ENCODE results near the gene GALM.

GALM gene

DNA sequence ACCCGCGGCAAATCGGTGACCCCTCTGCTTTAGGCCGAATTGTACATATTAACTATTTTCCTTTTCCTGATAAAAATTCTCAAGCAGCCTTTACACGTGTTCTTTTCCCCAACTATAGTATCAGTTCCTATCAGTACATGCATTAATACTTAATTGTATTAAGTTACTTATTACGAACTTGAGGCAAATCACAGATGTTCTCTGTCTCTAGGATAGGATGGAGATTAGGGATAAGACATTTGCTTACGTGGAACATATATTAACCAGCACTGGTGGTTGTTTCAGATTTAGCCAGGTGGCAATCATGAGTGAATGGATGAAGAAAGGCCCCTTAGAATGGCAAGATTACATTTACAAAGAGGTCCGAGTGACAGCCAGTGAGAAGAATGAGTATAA lies 112.8 kb downstream of the GALM start:
- FAIRE-seq, result no peak

DNA sequence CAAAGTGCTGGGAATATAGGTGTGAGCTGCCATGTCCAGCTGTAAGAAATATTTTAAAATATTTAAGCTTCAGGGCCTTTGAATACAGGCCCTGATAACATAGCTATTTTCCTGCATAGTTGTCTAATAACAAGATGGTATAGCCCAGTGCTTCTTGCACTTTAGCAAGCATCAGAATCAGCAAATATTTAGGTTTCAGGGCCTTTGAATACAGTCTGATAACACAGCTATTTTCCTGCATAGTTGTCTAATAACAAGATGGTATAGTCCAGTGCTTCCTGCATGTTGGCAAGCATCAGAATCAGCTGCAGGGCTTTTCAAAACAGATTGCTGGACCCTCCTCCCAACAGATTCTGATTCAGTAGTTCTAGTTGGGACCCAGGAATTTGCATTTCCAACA lies 117.7 kb downstream of the GALM start:
- FAIRE-seq, result no peak
